GM19351 (cell line): ENCODE data around the gene DPP6.
"Not testable (repeated sequence)": the region's sequence is repeated elsewhere in the genome, so short reads cannot be mapped to it uniquely, and the experiment has no call there.

ENCODE experiments used
- ATAC-seq: cut with Tn5 transposase; IDR thresholded peaks from one replicate; pipeline ENCODE4 v1.9.1; 2021; ENCODE audit warnings: mild to moderate bottlenecking, moderate library complexity; ENCODE audit not compliant: unreplicated experiment

DPP6 gene

DNA sequence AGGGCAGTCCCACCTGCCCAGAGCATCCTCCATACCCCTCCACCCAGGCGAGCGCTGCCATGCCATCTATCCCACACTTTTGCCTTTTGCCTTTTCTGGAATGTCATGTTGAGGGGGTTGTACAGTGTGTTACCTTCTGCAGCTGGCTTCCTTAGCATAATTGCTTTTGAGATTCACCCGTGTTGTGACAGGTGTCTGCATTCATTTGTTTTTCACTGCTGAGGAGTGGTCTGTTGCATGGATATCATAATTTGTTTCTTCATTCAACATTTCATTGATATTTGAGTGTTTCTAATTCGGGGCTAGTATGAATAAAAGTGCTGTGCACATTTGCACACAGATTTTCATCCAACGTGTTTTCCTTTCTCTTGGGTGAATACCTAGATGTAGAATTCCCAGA, 596.8 kb downstream of the DPP6 start:
- no peak for ATAC-seq

GRCh38 chr7:154649434-154649833, 597.2 kb downstream of the DPP6 start:
- ATAC-seq: no peak

GRCh38 chr7:154650275-154650674, 598.1 kb downstream of the DPP6 start:
- no peak for ATAC-seq

GRCh38 chr7:154651501-154651900, 599.3 kb downstream of the DPP6 start:
- ATAC-seq: no peak

DNA sequence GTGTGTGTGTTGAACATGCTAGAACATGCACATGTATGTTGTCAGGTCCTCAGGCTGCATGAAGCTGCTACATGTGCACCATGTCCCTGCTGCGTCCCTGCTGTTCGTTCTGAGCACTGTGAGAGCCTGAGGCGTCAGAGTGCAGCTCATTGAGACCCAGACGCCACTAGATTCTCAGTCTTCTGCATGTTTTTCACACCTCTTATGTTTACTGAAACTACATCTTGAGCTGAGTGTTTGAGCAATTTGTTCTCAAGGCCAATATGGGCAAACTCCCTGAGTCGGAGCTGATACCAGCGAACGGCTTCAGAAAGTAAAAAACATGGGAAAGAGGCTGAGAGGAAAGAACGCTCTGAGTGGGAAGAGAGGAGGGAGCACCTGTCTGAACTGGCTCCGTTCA, 600.4 kb downstream of the DPP6 start:
- ATAC-seq: no peak

DNA sequence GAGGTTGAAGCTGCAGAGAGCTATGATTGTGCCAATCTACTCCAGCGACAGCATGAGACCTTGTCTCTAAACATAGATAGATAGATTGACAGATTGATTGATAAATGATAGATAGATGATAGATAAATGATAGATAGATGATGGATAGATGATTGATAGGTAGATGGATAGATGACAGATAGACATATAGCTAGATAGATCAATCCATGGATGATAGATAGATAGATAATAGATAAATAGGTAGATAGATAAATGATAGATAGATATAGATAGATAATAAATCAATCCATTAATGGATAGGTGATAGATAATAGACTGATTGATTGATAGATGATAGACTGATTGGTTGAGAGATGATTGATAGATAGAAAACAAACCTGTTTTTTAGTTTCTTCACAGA, 601.1 kb downstream of the DPP6 start:
- ATAC-seq: no peak

GRCh38 chr7:154656618-154657017, 604.4 kb downstream of the DPP6 start:
- no peak for ATAC-seq

- ATAC-seq: no peak
These were observed 614.6 kb downstream of the DPP6 start for GRCh38 chr7:154666768-154667167.

DNA sequence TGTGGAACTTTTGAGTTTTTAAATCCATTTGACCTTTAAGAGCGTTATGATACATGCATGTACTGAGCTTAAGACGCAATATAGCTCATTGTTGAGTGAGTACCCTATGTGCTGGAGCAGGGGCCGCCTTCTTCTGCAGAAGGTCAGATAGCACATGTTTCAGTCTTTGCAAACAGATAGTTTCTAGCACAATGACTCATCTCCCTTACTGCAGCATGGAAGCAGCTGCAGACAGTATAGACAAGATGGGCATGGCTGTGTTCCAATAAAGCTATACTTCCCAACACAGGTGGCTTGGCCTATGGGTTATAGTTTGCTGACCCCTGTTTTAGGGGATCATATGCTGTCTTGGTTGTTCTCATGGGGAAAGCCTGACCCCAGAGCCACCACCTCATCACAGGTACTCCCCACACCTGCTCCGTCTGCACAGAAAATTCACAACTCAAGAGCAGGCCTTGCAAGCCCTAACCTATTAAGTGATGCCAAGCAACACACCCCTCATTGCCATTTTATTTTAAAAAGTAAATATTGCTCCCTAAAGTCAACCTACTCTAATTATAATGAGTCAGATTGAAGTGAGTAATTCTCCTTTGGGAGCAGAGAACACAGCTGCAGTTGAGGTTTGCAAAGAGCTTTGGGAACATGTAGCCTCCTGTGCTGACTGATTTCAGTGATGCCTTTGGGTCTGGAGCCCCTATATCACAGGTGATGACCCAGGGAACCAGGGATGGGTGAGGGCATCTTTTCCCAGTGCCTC, 620.6 kb downstream of the DPP6 start:
- ATAC-seq: no peak

GRCh38 chr7:154674191-154674590, 622.0 kb downstream of the DPP6 start:
- no peak for ATAC-seq

GRCh38 chr7:154675560-154675959, 623.4 kb downstream of the DPP6 start:
- ATAC-seq: no peak

DNA sequence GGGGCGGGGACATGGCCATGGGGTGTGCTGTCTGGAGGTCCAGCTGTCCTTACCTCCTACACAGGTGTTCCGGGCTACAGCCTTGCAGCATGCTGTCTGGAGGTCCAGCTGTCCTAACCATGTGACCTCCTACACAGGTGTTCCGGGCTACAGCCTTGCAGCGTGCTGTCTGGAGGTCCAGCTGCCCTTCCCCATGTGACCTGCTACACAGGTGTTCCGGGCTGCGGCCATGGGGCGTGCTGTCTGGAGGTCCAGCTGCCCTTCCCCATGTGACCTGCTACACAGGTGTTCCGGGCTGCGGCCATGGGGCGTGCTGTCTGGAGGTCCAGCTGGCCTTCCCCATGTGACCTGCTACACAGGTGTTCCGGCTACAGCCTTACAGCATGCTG, 623.8 kb downstream of the DPP6 start:
- ATAC-seq: not testable (repeated sequence)

GRCh38 chr7:154676422-154677073, 624.4 kb downstream of the DPP6 start:
- no peak for ATAC-seq

GRCh38 chr7:154677454-154677853, 625.3 kb downstream of the DPP6 start:
- no peak for ATAC-seq

DNA sequence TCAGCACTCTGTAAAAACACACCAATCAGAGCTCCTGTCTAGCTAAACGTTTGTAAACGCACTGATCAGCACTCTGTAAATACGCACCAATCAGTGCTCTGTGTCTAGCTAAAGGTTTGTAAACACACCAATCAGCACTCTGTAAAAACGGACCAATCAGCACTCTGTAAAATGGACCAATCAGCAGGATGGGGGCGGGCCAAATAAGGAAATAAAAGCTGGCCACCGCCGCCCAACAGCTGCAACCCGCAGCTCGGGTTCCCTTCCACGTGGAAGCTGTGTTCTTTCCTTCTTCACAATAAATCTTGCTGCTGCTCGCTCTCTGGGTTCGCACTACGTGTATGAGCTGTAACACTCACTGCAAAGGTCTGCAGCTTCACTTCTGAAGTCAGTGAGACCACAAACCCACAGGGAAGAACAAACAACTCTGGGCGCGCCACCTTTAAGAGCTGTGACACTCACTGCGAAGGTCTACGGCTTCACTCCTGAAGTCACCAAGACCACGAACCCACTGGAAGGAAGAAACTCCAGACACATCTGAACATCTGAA, 625.9 kb downstream of the DPP6 start:
- not testable (repeated sequence) for ATAC-seq

- no peak for ATAC-seq
These were observed 627.3 kb downstream of the DPP6 start for GRCh38 chr7:154679379-154680053.

GRCh38 chr7:154680894-154681659, 628.9 kb downstream of the DPP6 start:
- ATAC-seq: no peak

GRCh38 chr7:154682003-154682402, 629.8 kb downstream of the DPP6 start:
- no peak for ATAC-seq

DNA sequence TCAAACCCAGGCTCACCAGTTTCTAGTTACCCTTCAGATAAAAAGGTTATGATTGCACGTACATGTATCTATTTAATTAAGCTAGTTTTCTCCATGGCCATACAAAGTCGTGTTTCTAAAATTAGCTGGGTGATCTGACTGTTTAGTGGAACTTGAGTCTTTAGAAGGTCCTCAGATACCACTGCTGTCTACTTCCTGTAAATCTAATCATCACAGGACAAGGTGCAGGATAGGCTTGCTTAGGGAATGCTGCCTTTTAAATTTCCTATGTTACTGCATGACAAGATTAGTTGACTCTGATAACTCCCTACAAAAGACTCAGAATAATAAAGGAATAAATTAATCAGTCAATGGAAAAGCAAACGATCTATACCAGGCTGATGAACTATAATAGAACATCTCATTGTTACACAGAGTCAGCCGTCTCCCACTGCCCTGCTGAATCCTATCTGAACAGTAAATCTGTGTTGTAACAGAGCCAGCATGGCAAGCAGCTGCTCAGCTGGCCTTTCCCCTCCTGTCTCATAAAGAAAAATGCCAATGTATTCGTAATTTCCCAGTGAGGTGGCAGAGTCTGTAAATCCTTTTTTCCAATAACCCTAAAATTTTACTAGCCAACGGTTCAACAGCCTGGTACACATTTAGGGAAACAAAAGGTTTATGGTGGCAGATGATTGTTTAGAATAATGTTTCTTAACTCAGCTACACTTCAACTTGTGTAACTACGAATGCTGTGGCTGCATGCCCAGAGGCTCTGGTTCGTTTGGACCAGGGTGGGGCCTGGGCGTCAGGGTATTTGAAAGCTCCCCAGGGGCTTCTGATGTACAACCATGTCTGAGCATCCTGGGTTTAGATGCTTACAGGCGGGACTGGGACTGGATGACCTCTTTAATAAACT, 632.7 kb downstream of the DPP6 start:
- no peak for ATAC-seq

DNA sequence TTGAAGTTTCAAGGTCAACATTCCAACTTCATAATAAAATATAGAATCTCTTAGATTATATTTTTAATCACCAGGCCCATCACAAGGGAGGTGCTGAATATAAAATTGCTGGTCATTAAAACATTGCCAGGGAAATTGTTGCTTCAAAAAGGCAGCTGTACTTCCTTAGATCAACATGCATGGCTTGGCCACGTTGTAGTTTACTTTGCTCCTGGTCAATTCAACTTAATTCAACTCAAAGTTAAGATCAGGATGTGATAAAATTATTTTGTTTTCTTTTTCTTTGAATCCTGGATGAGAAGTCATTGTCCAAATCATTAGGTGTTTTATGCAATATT, 633.3 kb downstream of the DPP6 start:
- ATAC-seq: no peak
